Astrocyte (in vitro differentiated cells and primary cell): ENCODE results near the gene IL23A. TPM values are rescaled to one million over a fixed set of nuclear protein-coding genes. Genes with fewer than 3 reads are reported as not detected.
"Not testable (repeated sequence)": the region's sequence is repeated elsewhere in the genome, so short reads cannot be mapped to it uniquely, and the experiment has no call there.

Source experiments
- DNase-seq: peaks from one replicate; pipeline ENCODE4 v3.0.0-alpha.2; 2010; ENCODE audit warnings: low read depth
- FAIRE-seq: peaks from 2 replicates; lab custom pipeline; 2011; peaks lifted over from hg19 to GRCh38; lab: Jason Lieb, UNC
- H2AFZ ChIP-seq: 2 replicates; pipeline ENCODE4 v1.6.0; 2012; ENCODE audit warnings: low read depth, low read length, inconsistent platforms
- H3K27ac ChIP-seq: 2 replicates; pipeline ENCODE4 v1.5.1; 2011; ENCODE audit warnings: low read depth, low read length, inconsistent platforms
- H3K27me3 ChIP-seq: 2 replicates; pipeline ENCODE4 v1.6.0; 2011; ENCODE audit warnings: low read length, inconsistent platforms; ENCODE audit not compliant: insufficient read depth
- H3K36me3 ChIP-seq: 2 replicates; pipeline ENCODE4 v1.5.1; 2011; ENCODE audit warnings: low read length, inconsistent platforms; ENCODE audit not compliant: insufficient read depth
- H3K4me1 ChIP-seq: 2 replicates; pipeline ENCODE4 v1.5.1; 2011; ENCODE audit warnings: low read length, inconsistent platforms; ENCODE audit not compliant: insufficient read depth
- H3K4me2 ChIP-seq: 2 replicates; pipeline ENCODE4 v1.6.0; 2012; ENCODE audit warnings: low read length, inconsistent platforms
- H3K4me3 ChIP-seq: 2 replicates; pipeline ENCODE4 v1.5.1; 2011; ENCODE audit warnings: low read depth, mild to moderate bottlenecking, low read length, inconsistent platforms; ENCODE audit not compliant: insufficient read depth
- H3K79me2 ChIP-seq: 2 replicates; pipeline ENCODE4 v1.6.0; 2012; ENCODE audit warnings: mild to moderate bottlenecking, low read length, inconsistent platforms; ENCODE audit not compliant: insufficient read depth
- H3K9ac ChIP-seq: 2 replicates; pipeline ENCODE4 v1.6.0; 2012; ENCODE audit warnings: mild to moderate bottlenecking, low read length, inconsistent platforms
- H3K9me3 ChIP-seq: 2 replicates; pipeline ENCODE4 v1.5.1; 2012; ENCODE audit warnings: low read depth, mild to moderate bottlenecking, low read length, inconsistent platforms; ENCODE audit not compliant: insufficient read depth
- H4K20me1 ChIP-seq: 2 replicates; pipeline ENCODE4 v1.6.0; 2012; ENCODE audit warnings: low read length, inconsistent platforms; ENCODE audit not compliant: insufficient read depth
- H3K27ac Mint-ChIP-seq: one replicate; pipeline ENCODE4 v1.8.0; 2021; ENCODE audit warnings: mild to moderate bottlenecking, mixed read lengths; ENCODE audit not compliant: unreplicated experiment
- H3K27me3 Mint-ChIP-seq: one replicate; pipeline ENCODE4 v1.8.0; 2021; ENCODE audit warnings: low read depth, mixed read lengths; ENCODE audit not compliant: unreplicated experiment
- H3K36me3 Mint-ChIP-seq: one replicate; pipeline ENCODE4 v1.8.0; 2021; ENCODE audit warnings: low read depth, mixed read lengths; ENCODE audit not compliant: unreplicated experiment
- H3K4me1 Mint-ChIP-seq: one replicate; pipeline ENCODE4 v1.8.0; 2021; ENCODE audit warnings: low read depth, mixed read lengths; ENCODE audit not compliant: unreplicated experiment
- H3K4me3 Mint-ChIP-seq: one replicate; pipeline ENCODE4 v1.8.0; 2021; ENCODE audit warnings: mild to moderate bottlenecking, moderate library complexity, mixed read lengths; ENCODE audit not compliant: unreplicated experiment
- H3K9me3 Mint-ChIP-seq: one replicate; pipeline ENCODE4 v1.8.0; 2021; ENCODE audit warnings: mild to moderate bottlenecking, mixed read lengths; ENCODE audit not compliant: unreplicated experiment
- CTCF ChIP-seq: IDR thresholded peaks from 2 replicates; pipeline ENCODE4 v1.5.1; 2011; ENCODE audit warnings: low read depth, mild to moderate bottlenecking, inconsistent platforms, low read length, moderate library complexity; ENCODE audit not compliant: insufficient read depth
- EZH2 ChIP-seq: IDR thresholded peaks from 2 replicates; pipeline ENCODE4 v1.6.1; 2012; ENCODE audit warnings: mild to moderate bottlenecking, low read length, inconsistent platforms; ENCODE audit not compliant: insufficient read depth
- total RNA-seq: library from RNA; stranded (reverse); gene quantifications from 2 replicates; pipeline ENCODE4 v1.2.1, GENCODE V29; 2021

IL23A gene
- total RNA-seq, 1 donor from 2014 or later, result 0.32 TPM

DNA sequence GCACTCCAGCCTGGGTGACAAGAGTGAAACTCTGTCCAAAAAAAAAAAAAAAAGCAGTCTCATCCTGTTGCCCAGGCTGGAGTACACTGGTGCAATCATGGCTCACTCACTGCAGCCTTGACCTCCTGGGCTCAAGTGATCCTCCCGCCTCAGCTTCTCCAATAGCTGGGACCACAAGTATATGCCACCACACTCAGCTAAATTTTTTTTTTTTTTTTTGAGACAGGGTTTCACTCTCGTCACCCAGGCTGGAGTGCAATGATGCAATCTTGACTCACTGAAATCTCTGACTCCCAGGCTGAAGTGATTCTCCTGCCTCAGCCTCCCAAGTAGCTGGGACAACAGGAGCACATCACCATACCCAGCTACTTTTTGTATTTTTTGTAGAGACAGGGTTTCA lies 17.7 kb upstream of the IL23A start:
- Histone ChIP-seq H3K9ac (no peak overlapping the region), H3K4me1 (no peaks in the 10 kb centered on the region), H3K27ac (no peak overlapping the region), H3K27me3 (no peaks in the 10 kb centered on the region), H4K20me1 (no peaks in the 10 kb centered on the region), H3K4me3 (no peak overlapping the region), H3K36me3 (peaks cover 2% of the 10 kb centered on the region), H3K9me3 (no peaks in the 10 kb centered on the region), H3K4me2 (no peak overlapping the region), H2AFZ (no peak overlapping the region), H3K79me2 (no peaks in the 10 kb centered on the region)
- no peaks in the 10 kb centered on the region for H3K27me3 Mint-ChIP-seq
- H3K36me3 Mint-ChIP-seq, result peaks cover 12% of the 10 kb centered on the region
- FAIRE-seq (no peak), DNase-seq (no peak)
- H3K4me3 Mint-ChIP-seq, result no peak overlapping the region
- no peak overlapping the region for H3K27ac Mint-ChIP-seq
- no peaks in the 10 kb centered on the region for H3K4me1 Mint-ChIP-seq
- no peaks in the 10 kb centered on the region for H3K9me3 Mint-ChIP-seq
- no peak for TF ChIP-seq CTCF
- TF ChIP-seq EZH2, result no peak

DNA sequence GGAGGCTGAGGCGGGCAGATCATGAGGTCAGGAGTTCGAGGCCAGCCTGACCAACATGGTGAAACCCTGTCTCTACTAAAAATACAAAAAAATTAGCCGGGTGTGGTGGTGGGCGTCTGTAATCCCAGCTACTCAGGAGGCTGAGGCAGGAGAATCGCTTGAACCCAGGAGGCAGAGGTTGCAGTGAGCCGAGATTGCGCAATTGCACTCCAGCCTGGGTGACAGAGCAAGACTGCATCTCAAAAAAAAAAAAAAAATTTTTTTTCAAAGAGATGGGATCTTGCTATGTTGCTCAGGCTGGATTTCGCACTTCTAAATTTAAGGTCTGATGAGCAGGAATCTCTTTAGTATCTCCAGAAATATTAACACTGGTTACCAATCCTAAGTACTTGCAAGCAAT lies 17.1 kb upstream of the IL23A start:
- not testable (repeated sequence) for H3K4me1 ChIP-seq, H3K4me3 ChIP-seq, H3K9me3 Mint-ChIP-seq, H3K27me3 Mint-ChIP-seq, FAIRE-seq, DNase-seq, H3K9ac ChIP-seq, H3K4me1 Mint-ChIP-seq, H3K36me3 ChIP-seq, H3K9me3 ChIP-seq, H3K4me3 Mint-ChIP-seq, H3K27me3 ChIP-seq, H3K4me2 ChIP-seq, H3K79me2 ChIP-seq, H4K20me1 ChIP-seq, H3K27ac Mint-ChIP-seq, H2AFZ ChIP-seq, H3K27ac ChIP-seq
- H3K36me3 Mint-ChIP-seq, result peaks cover 14% of the 10 kb centered on the region

DNA sequence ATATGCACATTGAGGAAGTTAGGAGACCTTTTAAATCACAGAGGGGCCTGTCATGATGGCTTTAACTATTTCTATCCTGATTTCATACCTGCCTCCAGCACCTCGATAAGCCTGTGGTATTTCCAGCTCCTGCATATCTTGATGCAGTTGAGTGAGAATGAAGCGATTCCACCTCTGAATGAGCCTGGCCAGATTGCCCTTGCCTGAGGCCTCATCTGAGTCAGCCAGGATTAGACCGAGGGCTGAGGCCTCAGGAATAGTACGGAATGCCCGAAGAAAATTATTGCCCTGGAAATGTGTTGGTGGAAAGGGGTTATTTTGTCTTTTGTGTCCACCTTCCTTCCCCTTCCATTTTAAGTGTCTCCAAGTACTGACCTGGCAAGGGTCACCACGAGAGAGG lies 14.5 kb upstream of the IL23A start:
- DNase-seq (no peak), FAIRE-seq (no peak)
- no peaks in the 10 kb centered on the region for H3K9me3 Mint-ChIP-seq
- TF ChIP-seq CTCF (no peak), EZH2 (no peak)
- H3K4me3 Mint-ChIP-seq, result no peak overlapping the region
- no peaks in the 10 kb centered on the region for H3K9me3 ChIP-seq
- H3K27me3 ChIP-seq, result no peaks in the 10 kb centered on the region
- H3K36me3 Mint-ChIP-seq, result peaks cover 20% of the 10 kb centered on the region
- no peaks in the 10 kb centered on the region for H4K20me1 ChIP-seq
- no peak overlapping the region for H3K27ac ChIP-seq
- H3K79me2 ChIP-seq, result no peaks in the 10 kb centered on the region
- no peak overlapping the region for H3K4me3 ChIP-seq
- H3K9ac ChIP-seq, result no peak overlapping the region
- no peak overlapping the region for H3K4me2 ChIP-seq
- H3K36me3 ChIP-seq, result peaks cover 2% of the 10 kb centered on the region
- no peaks in the 10 kb centered on the region for H3K4me1 ChIP-seq
- H3K27ac Mint-ChIP-seq, result no peak overlapping the region
- no peaks in the 10 kb centered on the region for H3K27me3 Mint-ChIP-seq
- H3K4me1 Mint-ChIP-seq, result no peaks in the 10 kb centered on the region
- H2AFZ ChIP-seq, result no peak overlapping the region
